ENCODE results near the gene PHACTR4.
"Not testable (repeated sequence)": the region's sequence is repeated elsewhere in the genome, so short reads cannot be mapped to it uniquely, and the experiment has no call there.

The PHACTR4 gene

DNA sequence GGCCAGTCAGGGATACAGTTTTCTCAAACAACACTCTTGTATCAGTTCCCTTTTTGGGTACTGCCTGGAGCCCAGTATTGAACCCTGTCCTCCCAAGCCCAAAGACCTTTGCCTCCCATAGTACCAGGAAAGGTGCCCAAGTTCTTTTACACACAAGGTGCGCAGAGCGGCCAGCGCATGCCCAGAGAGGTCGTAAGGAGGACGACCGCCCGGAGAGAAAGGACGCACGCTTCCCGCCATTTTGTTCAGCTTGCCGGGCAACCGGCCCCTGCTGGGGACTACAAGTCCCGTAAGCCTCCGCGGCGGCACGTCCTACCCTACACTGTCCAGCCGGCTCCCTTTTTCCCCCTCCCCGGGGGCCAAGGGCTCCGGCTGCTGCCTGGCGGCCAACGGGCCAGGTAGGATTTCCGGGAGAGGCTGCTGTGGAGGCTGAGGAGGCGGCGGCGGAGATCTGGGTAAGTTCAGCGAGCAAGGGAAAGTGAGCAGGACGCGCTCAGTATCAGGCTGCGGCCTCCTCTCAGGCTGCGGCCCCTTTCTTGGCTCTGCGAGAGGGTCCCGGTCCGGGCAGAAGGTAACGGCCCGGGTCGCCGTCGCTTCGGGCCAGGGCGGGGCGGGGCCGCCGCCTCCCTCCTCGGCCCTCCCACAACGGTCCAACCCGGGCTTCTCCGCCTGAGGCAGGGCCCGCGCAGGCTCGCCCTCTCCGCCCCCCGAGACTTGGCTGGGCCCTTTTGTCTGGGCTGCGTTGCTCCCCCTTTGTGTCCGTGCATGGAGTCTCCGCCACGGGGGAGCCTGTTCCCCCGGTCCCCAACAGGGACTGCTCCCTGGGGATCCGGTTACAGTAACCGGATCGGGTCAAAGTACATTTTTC lies at the start of gene PHACTR4:
Gene PHACTR4 (plus strand): TSS at position 370 of the 868 bp plus-strand sequence. CDS start 37,708 bp downstream, outside the sequence.
- DNase-seq, result peak; percentile 64 to 66

DNA sequence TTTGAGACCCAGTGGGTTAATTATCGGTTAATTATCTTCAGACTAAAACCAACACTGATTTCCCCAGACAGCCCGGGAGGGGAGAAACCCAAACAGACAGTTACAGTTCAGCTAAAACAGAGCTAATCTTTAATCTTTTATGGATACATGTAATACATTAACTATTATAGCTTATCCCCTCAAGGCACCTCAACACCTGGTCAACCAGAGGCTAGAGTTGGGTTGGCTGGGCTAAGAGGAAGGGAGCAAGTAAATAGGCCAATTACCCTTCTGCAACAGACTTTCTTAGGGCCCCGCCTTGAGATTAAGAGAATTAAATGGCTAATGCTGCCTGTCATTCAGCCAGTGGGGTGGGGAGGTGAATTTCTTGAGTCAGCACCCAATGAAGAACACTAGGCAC lies 47.3 kb upstream of the PHACTR4 start:
- DNase-seq, result no peak

DNA sequence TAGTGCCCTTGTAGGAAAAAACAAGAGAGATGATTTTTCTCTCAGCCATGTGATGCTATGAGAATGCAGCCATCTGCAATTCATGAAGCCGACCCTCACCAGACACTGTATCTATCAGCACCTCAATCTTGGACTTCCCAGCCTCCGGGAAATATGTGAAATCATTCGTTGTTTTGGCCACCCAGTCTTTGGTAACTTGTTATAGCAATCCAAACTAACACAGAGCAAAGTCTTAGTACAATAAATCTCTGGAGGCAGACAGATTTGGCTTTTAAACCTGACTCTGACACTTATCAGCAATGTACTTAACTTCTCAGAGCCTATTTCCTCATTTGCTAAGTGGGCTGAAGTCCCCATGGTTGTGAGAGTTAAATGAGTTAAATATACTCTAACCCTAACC lies 45.8 kb upstream of the PHACTR4 start:
- no peak for DNase-seq

DNA sequence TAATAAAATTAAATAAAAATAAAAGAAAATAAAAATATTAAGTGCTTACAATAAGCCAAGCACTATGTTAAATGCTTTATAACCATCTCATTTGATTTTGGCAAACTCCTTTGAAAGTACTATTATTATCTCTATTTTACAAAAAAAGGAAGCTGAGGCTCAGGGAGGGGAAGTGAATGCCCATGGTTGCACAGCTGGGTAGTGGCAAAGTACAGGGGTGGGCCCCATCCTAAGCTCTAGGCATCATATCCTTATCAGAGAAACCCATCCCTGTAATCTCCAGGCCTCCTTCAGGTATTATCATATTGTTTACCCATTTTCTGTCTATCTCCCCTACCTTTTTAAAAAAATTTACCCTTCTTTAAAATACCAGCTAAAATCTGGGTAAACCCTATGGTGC lies 43.0 kb upstream of the PHACTR4 start:
- no peak for DNase-seq

DNA sequence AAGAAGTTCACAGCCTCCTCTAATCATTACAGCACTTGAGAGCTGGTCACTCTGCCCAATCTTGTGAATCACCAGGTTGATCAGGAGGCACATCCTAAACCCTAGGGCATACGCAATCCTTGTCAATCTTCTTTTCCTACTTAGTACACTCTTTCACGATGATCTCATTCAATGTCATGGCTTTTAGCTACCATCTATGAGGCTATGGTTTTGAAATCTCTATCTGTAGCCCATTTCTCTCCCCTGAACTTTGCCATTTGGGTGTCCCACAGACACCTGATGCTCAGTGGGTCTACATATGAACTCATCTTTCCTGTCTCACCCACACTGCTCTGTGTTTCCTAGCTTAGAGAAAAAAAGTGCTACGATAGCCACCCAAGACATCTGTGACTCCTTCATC lies 42.6 kb upstream of the PHACTR4 start:
- no peak for DNase-seq

DNA sequence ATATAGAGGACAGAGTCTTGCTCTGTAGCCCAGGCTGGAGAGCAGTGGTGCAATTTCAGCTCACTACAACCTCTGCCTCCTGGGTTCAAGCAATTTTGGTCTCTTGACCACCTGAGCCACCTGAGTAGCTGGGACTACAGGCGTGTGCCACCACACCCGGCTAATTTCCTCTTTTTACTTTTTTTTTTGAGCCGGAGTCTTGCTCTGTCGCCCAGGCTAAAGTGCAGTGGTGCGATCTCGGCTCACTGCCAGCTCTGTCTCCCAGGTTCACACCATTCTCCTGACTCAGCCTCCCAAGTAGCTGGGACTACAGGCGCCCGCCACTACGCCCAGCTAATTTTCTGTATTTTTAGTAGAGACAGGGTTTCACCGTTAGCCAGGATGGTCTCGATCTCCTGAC lies 42.1 kb upstream of the PHACTR4 start:
- DNase-seq, result not testable (repeated sequence)

DNA sequence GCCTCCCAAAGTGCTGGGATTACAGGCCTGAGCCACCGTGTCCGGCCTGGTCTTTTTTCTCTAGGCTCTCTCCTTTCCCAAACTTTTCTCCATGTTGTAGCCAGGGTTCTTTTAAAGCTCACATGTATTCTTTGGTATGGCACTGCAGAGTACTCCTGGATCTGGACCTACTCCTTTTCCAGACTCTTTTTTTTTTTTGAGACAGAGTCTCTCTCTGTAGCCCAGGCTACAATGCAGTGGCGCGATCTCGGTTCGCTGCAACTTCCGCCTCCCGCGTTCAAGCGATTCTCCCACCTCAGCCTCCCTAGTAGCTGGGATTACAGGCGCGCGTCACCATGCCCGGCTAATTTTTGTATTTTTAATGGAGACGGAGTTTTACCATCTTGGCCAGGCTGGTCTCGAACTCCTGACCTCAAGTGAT lies 41.3 kb upstream of the PHACTR4 start:
- DNase-seq, result no peak

DNA sequence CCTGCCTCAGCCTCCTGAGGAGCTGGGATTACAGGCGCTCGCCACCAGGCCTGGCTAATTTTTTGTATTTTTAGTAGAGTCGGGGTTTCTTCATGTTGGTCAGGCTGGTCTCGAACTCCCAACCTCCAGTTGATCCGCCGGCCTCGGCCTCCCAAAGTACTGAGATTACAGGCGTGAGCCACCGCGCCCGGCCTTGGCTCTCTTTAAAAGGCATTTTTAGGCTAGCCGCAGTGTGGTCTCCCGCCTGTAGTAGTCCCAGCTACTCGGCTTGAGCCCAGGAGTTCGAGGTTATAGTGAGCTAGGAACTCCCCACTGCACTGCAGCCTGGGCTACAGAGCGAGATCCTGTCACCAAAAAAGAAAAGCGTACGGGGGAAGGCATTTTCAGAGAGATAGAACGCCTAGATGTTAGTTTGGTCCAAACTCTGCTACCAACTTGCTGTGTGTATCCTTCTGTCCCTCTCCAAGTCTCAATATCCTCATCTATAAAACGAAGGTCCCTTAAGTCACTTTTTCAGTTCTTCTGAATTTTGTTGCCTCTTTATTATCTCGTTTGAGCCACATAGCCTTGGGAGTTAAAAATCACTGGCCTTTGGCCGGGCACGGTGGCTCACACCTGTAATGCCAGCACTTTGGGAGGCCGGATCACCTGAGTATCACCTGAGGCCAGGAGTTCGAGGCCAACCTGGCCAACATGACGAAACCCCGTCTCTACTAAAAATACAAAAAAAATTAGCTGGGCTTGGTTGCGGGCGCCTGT lies 40.0 kb upstream of the PHACTR4 start:
- peak; percentile 23 to 39 for DNase-seq

DNA sequence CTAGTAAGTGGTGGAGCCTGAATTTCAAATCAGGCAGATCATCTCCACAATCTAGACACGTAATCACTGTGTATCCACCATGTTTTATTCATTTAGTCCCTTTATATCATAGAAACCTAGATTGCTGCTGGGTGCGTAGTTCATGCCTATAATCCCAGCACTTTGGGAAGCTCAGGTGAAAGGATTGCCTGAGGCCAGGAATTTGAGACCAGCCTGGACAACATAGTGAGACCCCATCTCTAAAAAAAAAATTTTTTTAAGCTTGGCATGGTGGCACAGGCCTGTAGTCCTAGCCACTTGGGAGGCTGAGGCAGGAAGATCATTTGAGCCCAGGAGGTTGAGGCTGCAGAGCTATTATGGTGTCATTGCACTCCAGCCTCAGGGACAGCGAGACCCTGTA lies 30.6 kb upstream of the PHACTR4 start:
- no peak for DNase-seq

DNA sequence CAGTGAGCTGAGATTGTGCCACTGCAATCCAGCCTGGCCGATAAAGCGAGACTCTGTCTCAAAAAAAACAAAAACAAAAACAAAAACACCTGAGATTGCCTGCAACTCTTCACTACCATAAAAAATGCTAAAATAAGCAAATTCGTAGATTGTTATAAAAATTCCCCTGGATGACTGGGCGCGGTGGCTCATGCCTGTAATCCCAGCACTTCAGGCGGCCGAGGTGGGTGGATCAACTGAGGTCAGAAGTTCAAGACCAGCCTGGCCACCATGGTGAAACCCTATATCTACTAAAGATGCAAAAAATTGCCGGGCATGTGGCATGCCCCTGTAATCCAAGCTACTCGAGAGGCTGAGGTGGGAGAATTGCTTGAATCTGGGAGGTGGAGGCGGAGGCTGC lies 30.0 kb upstream of the PHACTR4 start:
- DNase-seq, result no peak

DNA sequence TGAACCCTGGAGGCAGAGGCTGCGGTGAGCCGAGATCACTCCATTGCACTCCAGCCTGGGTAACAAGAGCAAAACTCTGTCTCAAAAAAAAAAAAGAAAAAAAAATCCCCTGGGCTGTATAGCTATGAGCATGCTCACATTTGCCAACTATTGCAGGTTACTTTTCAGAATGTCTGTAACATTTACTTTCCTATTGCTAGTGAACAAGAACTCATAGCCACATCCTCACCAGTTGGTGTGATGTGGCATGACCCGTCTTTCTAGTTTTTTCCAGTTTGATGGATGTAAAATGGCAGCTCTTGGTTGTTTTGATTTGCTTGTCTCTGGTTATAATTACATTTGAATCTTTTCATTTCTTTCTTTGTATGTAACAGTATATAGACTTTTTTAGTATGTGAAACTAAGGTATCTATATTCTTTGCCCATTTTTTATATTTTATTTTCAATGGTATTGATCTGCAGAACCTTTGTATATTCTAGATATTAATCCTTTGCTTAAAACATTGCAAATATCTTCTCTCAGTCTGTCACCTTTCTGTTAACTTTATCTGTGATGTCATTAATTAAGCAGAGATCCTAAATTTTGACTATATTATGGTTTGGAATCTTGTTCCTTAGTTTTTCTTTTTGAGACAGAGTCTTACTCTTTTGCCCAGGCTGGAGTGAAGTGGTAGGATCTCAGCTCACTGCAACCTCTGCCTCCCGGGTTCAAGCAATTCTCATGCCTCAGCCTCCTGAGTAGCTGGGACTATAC lies 29.1 kb upstream of the PHACTR4 start:
- DNase-seq, result no peak

DNA sequence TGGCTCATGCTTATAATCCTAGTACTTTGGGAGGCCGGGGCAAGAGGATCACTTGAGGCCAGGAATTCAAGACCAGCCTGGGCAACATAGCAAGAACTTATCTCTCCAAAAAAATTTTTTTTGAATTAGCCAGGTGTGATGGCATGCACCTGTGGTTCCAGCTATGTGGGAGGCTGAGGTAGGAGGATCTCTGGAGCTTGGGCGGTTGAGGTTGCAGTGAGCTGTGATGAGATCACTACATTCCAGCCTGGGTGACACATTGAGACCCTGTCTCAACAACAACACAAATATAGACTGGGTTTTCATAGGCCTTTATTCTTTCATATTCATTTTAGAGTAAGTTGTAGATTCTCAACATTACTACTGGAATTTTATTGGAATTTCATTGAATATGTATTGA lies 27.9 kb upstream of the PHACTR4 start:
- DNase-seq, result no peak

DNA sequence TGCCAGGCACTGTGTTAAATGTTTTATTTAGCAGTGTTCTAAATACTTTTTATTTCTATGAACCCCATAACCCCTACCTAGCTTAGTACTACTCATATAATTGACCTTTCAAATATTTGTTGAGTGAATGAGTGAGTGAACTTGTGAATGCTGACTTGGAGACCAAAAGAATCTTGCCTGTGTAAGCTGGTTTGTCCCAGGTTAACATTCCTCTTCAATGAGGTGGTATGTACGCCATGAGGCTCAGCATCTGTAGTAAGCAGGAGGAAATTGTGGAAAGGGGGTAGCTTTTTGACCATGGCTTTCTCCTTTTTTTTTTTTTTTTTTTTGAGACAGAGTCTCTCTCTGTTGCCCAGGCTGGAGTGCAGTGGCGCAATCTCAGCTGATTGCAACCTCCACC lies 26.1 kb upstream of the PHACTR4 start:
- DNase-seq, result no peak

DNA sequence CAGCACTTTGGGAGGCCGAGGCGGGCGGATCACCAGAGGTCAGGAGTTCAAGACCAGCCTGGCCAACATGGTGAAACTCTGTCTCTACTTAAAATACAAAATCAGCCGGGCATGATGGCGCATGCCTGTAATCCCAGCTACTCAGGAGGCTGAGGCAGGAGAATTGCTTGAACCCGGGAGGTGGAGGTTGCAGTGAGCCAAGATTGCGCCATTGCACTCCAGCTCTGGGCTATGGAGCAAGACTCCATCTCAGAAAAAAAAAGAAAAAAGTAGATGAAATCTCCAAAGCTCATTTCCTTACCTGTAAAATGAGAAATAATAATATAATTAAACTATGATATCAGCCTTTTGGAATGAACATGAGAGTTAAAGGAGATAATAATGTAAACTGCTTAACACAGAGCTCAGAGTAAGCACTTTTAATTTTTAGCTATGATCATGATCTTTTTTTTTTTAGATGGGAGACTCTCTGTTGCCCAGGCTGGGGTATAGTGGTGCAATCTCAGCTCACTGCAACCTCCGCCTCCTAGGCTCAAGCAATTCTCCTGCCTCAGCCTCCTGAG lies 16.2 kb upstream of the PHACTR4 start:
- DNase-seq, result not testable (repeated sequence)

DNA sequence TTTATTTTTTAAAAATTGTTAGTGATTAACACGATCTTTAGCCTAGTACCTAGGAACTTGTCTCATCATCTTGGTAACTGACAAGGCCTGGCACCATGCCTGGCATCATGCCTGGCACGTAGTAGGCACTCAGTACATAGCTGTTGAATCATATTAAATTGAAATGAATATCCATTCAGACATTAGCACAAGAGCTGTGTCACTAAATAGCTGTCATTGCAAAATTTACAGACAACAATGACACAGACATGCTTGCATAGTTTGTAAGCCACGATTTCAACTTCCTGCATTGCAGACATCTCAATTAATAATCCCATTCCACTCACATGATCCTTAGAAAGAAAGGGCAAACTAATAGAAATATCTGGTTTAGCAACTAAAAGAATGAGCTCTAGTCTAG lies 15.4 kb upstream of the PHACTR4 start:
- DNase-seq, result no peak

DNA sequence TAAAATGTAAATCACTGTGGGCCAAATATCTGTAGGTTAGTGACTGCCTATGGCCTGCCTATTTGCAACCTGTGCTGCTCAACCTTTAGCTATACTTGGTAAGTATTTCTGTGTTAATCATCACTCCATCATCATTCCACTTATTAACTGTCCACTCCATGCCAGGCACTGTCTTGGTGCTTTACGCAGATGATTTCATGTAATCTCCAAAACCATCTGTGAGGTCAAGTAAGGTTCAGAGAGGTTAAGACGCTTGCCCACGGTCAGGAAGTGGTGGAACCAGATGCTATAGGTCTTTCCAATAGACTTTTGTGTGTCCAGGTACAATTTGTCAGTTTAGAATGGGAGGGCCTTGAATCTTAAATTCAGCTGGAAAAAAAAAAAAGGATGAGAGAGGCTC lies 10.8 kb upstream of the PHACTR4 start:
- no peak for DNase-seq

DNA sequence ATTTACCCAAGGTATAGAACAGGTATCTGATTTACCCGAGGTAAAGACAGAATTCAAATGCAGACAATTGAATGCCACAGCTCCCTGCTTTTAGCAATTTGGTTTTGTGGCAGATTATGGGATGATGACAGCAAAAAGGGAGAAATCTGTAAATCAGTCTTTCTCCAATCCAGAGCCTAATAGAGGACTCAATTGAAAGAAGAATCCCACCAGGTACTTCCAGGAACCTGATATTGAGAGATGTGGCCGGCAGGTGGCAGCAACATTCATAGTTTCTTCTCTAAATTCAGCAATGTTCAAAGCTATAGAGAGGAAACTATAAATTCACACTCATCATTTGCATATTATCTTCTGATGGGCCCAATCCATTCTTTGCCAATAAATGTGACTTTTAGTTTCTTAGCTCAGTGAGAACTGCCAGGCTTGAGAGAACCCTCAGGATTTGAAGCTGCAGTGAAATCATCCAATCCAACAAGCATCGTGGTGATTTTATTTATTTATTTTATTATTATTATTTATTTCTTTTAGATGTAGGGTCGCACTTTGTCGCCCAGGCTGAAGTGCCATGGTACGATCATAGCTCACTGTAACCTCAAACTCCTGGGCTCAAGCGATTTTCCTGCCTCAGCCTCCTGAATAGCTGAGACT lies 9.8 kb upstream of the PHACTR4 start:
- peak; percentile 74 to 75 for DNase-seq

DNA sequence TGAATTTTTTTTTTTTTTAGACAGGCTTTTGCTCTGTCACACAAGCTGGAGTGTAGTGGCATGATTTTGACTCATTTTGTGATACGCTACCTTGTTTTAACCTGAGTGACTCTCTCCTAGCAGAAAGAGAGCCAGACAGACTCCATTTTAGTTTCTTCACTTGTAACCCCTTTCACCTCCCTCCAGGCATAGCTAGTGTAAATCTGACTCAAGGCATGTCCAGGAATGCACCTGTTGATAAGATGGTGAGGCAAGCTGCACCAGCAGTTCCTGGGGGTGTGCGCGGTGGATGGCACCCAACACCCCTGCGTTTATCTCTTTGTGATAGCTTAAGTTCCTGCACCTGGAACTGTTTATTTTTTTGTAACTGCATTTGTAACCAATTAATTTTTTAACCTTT lies 4.7 kb upstream of the PHACTR4 start:
- no peak for DNase-seq

DNA sequence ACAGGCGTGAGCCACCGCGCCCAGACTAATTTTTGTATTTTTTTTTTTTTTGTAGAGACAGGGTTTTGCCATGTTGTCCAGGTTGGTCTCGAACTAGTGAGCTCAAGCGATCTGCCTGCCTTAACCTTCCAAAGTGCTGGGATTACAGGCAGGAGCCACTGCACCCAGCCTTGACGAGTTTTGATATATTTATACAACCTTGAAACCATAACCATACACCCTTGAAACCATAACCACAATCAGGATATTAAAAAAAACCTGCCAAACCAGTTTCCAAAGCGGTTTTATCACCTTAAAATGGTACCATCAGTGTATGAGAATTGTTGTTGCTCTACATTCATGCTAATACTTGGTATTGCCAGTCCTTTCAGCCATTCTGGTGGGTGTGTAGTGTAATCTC lies 3.7 kb upstream of the PHACTR4 start:
- DNase-seq, result no peak

DNA sequence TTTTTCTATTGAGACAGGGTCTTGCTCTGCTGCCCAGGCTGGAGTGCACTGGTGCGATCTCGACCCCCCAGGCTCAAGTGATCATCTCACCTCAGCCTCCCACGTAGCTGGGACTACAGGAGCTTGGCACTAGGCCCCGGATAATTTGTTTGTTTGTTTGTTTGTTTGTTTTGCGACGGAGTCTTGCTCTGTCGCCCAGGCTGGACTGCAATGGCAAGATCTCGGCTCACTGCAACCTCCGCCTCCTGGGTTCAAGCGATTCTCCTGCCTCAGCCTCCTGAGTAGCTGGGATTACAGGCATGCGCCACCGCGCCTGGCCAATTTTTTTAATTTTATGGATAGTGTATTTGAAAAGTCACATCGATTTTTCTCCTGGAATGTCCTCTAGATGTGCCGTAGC lies 932 bp upstream of the PHACTR4 start:
- not testable (repeated sequence) for DNase-seq

DNA sequence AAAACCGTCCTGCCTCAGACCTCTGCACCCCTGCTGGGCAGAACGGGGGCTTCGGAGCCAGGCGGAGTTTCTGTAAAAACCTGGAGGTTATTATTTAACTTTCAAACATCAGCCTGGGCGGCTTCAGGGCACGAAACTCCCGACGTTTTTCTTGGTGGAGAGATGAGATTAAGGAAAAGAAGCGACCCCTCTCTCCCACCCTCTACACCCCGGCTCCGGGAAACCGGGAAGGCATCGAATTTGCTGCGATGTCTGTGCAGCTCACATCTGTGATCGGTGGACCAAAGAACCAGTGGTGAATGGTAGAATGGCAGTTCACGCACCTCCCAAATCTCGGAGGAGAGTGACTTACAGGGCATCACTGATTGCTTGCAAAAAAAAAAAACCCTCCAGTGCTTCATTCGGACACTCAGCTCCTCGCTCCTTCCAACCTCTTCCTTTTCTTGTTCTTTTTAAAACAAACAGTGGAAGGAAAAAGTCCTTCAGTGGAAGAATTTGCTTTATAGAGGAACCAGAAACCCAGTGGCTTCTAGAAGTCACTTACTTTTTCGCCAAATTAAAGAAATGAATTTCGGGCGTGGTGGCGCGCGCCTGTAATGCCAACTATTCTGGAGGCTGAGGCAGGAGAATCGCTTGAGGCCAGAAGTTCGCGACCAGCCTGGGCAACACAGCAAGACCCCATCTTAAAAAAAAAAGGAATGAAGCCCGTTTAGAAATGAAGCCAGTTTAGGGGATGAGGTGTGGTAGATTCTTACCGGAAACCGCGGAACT lies 884 bp downstream of the PHACTR4 start:
- peak in 1 of 2 experiments; percentile 1 for DNase-seq

DNA sequence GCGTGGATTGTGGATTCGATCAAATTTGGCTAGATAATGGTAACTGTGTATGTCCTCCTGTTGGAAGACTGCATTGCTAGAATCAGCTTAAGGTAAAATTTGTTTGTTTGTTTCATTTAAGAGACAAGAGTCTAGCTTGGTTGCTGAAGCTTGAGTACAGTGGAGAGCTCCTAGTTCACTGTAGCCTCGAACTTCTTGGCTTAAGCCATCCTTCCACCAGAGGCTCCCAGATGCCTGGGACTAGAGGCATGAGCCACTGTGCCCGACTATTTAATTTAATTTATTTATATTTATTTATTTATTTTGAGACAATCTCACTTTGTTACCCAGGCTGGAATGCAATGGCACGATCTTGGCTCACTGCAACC lies 1.5 kb downstream of the PHACTR4 start:
- DNase-seq, result no peak

Measured in activated CD4-positive, alpha-beta T cell treated with anti-CD3 and anti-CD28 coated beads, Interleukin-2, amount 50 U/mL, for 4 hours (primary cell).